IPS DF 6.9 (cell line): ENCODE measurements around the gene TOMM70.
"Not testable (repeated sequence)": the region's sequence is repeated elsewhere in the genome, so short reads cannot be mapped to it uniquely, and the experiment has no call there.

ENCODE experiments used
- DNase-seq: peaks from one replicate; pipeline ENCODE4 v3.0.0-alpha.2; 2013; ENCODE audit warnings: low read depth, low spot score
- H3K27ac ChIP-seq: one replicate; pipeline ENCODE4 v1.5.1; 2013; ENCODE audit warnings: low read length, control low read depth
- H3K27me3 ChIP-seq: 2 replicates; pipeline ENCODE4 v1.6.1; 2013; ENCODE audit warnings: mild to moderate bottlenecking, low read length; ENCODE audit not compliant: control insufficient read depth, insufficient read depth
- H3K36me3 ChIP-seq: 2 replicates; pipeline ENCODE4 v1.6.1; 2013; ENCODE audit warnings: low read length; ENCODE audit not compliant: control insufficient read depth, insufficient read depth
- H3K4me1 ChIP-seq: 2 replicates; pipeline ENCODE4 v1.6.1; 2013; ENCODE audit warnings: low read length; ENCODE audit not compliant: control insufficient read depth, insufficient read depth
- H3K4me3 ChIP-seq: 2 replicates; pipeline ENCODE4 v1.5.1; 2013; ENCODE audit warnings: mild to moderate bottlenecking, low read length
- H3K9me3 ChIP-seq: 2 replicates; pipeline ENCODE4 v1.6.1; 2013; ENCODE audit warnings: low read length, inconsistent platforms; ENCODE audit not compliant: control insufficient read depth, insufficient read depth
- WGBS: extraction: QIAGEN DNeasy Blood & Tissue Kit; methylation state at CpG from one replicate; pipeline ENCODE4 v1.1.7; 2013; ENCODE audit warnings: mixed read lengths, missing lambda C conversion rate; ENCODE audit not compliant: insufficient read length, insufficient coverage; 5-methylcytosine and 5-hydroxymethylcytosine counted together

Gene TOMM70

DNA sequence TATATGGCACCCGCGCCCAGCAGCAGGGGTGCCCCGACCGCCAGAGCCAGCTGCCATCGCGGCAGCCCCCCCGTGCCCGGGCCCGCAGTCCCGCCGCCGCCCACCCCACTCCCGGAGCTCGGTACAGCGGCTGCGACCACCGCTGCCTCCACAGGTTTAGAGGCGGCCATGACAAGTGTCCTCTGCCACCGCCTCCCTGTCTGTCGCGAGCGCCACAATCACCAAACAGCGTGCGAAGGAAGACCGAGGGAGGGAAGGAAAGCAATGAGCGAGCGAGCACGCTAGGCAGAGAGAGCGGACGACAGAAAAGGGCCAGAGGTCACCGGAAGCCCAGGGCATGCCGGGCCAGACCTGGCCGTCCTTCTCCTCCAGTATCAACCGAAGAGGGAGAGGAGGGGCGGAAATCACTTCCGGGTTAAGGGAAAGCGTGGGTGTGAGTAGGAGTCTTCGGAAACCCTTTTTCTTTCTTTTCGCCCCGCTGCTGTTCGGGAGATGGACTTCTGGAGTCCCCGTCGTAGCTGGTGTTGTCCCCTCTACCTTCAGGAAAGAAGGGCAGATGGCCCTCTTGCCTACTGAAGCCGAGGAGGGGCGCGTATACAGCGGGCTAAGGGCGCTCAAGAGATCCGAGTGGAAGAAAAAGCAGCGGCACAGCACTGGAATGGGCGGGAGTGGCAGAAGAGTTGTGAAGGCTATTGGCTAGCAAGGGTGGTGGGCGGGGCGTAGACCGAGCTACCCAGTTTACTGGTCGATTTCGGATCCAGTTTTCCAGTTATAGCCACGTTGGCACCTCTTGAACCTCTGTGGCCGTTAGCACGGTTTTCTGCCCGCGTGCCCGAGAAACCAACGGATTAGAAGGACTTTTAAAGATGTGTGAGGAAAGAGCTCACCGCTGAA is at the start of gene TOMM70, which contains the start of gene LNP1:
TOMM70 (minus strand) TSS at position 310 of the 894 bp plus-strand sequence; CDS start at position 170, 140 bp downstream.
LNP1 (plus strand) TSS at position 760 of the 894 bp plus-strand sequence. CDS start 28,191 bp downstream, outside the sequence.
- Histone ChIP-seq H3K36me3 (no peaks in the 10 kb centered on the region), H3K9me3 (no peaks in the 10 kb centered on the region), H3K27ac (no peak within 1 kb of the TSS), H3K4me3 (peak within 1 kb of the TSS; percentile 50), H3K4me1 (peaks cover 2% of the 10 kb centered on the region), H3K27me3 (no peaks in the 10 kb centered on the region)
- peak; percentile 85 for DNase-seq
- WGBS: no CpG with 5 or more reads among the region's 64 CpGs

DNA sequence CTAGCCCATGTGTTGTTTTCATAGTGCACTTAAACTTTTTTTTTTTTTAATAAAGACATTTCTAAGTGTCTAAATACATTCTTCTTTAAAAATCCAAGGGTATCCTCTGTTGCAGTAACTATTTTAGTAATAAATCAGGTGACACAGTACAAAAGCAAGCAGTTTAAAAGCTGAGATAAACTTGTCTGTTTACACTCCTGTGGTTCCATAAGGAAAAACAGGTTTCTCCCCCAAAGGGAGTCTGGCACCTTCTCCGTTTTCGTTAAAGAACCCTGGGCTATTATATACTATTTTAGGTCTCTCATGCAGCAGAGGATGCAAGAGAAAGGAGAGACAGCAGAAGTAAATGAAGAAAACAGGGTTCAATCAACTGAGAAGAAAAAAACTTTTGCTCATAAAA is 48.3 kb upstream of the TOMM70 start:
- Histone ChIP-seq H3K36me3 (no peaks in the 10 kb centered on the region), H3K27me3 (no peaks in the 10 kb centered on the region), H3K4me3 (no peak overlapping the region), H3K27ac (no peak overlapping the region), H3K4me1 (no peaks in the 10 kb centered on the region), H3K9me3 (no peaks in the 10 kb centered on the region)
- WGBS: no CpG with 5 or more reads among the region's 2 CpGs
- DNase-seq: no peak

DNA sequence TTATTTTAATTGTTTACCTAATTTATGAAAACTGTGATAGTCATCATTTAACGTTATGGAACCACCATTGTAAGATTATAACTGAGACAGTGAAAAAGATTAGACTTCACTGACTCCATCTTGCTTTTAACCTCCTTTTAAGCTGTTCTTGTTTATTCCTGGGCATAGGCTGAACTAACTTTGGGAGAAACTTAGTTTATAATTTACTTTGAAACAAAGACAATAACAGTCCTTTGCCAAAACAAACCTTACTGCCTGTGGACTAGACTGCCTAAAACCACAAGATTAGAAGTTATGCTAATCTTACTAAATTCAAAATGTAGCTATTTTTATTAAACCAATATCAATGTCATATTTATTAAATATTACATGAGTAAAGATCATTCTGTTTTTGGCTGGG is 47.2 kb upstream of the TOMM70 start:
- H3K4me3 ChIP-seq: no peak overlapping the region
- WGBS: no CpG with 5 or more reads among the region's 1 CpG
- H3K27ac ChIP-seq: no peak overlapping the region
- no peaks in the 10 kb centered on the region; the same call in 1 of the 2 replicates for H3K9me3 ChIP-seq
- H3K4me1 ChIP-seq: no peaks in the 10 kb centered on the region
- no peaks in the 10 kb centered on the region for H3K36me3 ChIP-seq
- no peaks in the 10 kb centered on the region for H3K27me3 ChIP-seq
- DNase-seq: no peak

DNA sequence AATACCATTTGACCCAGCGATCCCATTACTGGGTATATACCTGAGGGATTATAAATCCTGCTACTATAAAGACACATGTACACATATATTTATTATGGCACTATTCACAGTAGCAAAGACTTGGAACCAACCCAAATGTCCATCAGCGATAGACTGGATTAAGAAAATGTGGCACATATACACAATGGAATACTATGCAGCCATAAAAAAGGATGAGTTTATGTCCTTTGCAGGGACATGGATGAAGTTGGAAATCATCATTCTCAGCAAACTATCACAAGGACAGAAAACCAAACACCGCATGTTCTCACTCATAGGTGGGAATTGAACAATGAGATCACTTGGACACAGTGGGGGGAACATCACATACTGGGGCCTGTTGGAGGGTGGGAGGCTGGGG is 46.2 kb upstream of the TOMM70 start:
- WGBS: no CpG with 5 or more reads among the region's 3 CpGs
- DNase-seq, H3K4me3 ChIP-seq, H3K4me1 ChIP-seq, H3K27me3 ChIP-seq, H3K36me3 ChIP-seq, H3K27ac ChIP-seq, H3K9me3 ChIP-seq: not testable (repeated sequence)

DNA sequence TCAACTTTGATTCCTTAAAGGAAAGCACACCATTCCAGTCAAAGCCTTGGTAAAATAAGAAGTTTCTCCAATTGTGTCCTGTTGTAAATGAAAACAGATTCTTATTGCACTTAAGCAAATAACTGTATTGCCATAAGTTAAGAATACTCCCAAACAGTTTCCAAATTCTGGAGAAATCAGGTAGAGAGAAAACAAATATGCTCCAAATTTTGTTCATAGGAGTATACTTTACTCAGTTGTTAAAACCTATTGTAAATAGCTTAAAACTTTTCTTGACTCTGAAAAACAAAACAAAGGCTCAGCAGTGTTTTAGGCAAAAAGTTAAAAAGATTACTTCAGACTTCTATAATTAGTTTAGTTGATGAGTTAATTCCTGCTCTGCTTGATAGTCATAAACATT is 42.8 kb upstream of the TOMM70 start:
- no peaks in the 10 kb centered on the region; the same call in 1 of the 2 replicates for H3K9me3 ChIP-seq
- H3K4me3 ChIP-seq: no peak overlapping the region
- DNase-seq: no peak
- no peaks in the 10 kb centered on the region for H3K36me3 ChIP-seq
- H3K27me3 ChIP-seq: no peaks in the 10 kb centered on the region
- no peaks in the 10 kb centered on the region for H3K4me1 ChIP-seq
- H3K27ac ChIP-seq: no peak overlapping the region

DNA sequence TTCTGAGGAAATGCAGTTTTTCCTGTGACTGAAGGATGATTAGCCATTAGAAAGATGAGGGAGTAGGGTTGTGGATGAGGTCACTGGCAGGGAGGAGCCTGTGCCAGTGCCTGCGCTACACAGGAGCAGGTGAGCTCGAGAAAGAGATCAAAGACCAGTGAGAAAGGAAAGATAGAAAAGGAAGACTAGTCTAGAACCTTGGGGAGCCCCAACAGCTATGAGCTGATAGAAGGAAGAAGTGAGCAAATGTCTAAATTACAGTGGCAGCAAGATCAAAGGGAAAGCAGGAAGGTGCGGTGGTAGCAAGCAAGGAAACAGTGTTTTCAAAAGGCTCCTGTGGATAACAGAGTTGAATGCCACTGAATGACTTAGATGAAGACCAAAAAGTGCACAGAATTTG is 40.0 kb upstream of the TOMM70 start:
- DNase-seq: no peak
- Histone ChIP-seq H3K27me3 (no peaks in the 10 kb centered on the region), H3K4me1 (no peaks in the 10 kb centered on the region), H3K27ac (no peak overlapping the region), H3K36me3 (no peaks in the 10 kb centered on the region), H3K9me3 (no peaks in the 10 kb centered on the region; the same call in 1 of the 2 replicates), H3K4me3 (no peak overlapping the region)
- whole genome bisulfite sequencing: no CpG with 5 or more reads among the region's 3 CpGs

DNA sequence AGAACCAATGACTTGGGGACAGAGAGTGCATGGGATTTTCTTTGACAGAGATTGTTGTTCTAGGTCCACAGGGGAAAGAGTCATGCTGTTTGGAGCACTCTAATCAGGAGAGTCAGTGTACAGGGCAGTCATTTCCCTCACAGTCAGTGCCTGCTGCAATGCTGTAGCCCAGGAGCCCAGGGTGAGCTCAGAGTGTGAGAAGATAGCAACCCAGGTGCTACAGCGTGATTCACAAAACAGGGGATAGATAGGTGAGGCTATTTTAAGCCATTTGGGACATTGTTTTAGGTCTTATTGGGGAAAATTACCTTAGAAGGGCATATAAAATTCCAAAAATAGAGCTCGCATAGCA is 37.7 kb upstream of the TOMM70 start:
- no peaks in the 10 kb centered on the region; the same call in 1 of the 2 replicates for H3K9me3 ChIP-seq
- H3K4me1 ChIP-seq: no peaks in the 10 kb centered on the region
- no peak overlapping the region for H3K27ac ChIP-seq
- no CpG with 5 or more reads among the region's 2 CpGs for WGBS
- no peak overlapping the region for H3K4me3 ChIP-seq
- no peaks in the 10 kb centered on the region for H3K27me3 ChIP-seq
- H3K36me3 ChIP-seq: no peaks in the 10 kb centered on the region
- no peak for DNase-seq

DNA sequence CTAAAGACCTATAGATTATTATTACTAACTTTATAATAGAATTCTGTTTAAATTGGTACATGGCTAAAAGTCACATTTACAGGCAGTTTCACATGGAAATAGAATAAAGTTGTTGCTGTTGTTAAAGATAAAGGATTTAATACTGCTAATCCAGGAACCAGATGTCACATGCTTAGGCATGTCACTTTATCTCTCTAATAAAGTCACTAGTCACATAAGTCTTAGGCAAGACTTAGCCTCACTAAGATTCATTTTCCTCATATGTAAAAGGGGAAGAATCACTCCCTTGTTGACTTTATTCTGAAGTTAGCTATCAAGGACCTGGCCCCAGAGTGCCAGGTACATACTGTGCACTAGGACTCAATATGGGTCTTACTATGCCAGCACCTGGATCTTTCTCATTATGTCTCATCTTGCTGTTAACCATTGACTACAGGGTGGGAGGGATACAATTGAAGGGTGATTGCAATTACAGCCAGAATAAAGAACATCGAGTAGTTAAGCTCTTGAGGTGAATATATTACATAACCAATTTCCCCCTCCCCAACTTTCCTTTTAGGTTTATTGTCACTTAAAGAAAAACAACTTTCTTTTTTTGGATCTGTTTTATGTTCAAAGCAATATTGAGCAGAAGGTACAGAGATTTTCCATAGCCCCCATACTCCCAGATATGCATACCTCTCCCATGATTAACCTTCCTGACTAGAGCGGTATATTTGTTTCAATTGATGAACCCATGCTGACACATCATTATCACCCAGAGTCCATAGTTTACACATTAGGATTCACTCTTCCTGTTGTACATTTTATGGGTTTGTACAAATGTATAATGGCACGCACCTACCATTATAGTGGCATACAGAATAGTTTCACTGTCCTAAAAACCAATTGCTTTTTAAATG is 37.1 kb upstream of the TOMM70 start:
- Histone ChIP-seq H3K36me3 (no peaks in the 10 kb centered on the region), H3K27ac (no peak overlapping the region), H3K4me1 (no peaks in the 10 kb centered on the region), H3K4me3 (no peak overlapping the region), H3K9me3 (no peaks in the 10 kb centered on the region), H3K27me3 (no peaks in the 10 kb centered on the region)
- no peak for DNase-seq
- WGBS: no CpG with 5 or more reads among the region's 3 CpGs

DNA sequence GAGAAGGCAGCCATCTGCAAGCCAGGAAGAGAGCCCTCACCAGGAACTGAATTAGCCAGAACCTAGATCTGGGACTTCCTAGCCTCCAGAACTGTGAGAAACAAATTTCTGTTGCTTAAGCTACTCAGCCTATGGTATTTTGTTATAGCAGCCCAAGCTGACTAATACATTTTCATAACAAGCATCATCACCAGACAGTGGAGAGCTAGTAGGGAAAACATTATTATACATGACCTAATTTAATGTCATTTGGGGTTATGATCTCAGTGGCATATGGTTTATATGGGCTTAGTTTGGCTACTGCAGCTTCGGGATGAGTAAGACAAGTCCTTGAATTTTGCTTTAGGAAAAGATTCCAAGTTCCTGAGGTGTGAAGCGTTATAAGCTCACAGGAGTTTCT is 36.1 kb upstream of the TOMM70 start:
- Histone ChIP-seq H3K9me3 (no peaks in the 10 kb centered on the region), H3K4me1 (no peaks in the 10 kb centered on the region), H3K36me3 (no peaks in the 10 kb centered on the region), H3K4me3 (no peak overlapping the region), H3K27me3 (no peaks in the 10 kb centered on the region), H3K27ac (no peak overlapping the region)
- no CpG with 5 or more reads among the region's 2 CpGs for WGBS
- DNase-seq: no peak

DNA sequence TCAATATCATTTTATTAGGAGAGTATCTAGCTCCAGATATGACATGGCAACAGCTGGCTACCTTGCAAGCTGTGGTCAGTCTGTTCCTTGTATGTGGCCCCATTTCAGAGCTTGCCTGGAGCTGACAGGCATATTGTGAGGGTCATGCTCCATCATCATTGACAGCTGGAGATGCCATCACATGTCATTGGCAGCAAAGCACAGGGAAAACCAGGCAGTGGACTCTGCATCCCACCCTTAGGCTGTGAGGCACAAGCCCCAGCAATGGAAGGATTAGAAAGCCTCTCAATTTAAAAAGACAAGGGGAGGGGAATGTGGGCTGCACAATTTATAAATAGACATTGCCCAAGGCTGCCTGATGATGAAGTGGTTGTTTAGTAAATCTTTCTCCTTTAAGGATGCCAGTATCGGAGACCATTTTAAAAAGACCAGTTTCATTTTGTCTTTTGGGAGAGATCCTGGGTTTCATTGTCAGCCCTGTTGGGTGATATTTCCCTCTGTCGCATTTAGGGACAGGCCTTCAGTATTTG is 28.4 kb upstream of the TOMM70 start:
- Histone ChIP-seq H3K4me1 (no peaks in the 10 kb centered on the region), H3K36me3 (no peaks in the 10 kb centered on the region), H3K27ac (no peak overlapping the region), H3K27me3 (no peaks in the 10 kb centered on the region), H3K9me3 (no peaks in the 10 kb centered on the region), H3K4me3 (no peak overlapping the region)
- DNase-seq: no peak
- no CpG with 5 or more reads among the region's 2 CpGs for WGBS
